NCI-H2196 treated with DMSO at 0.1 percent for 48 hours (cell line): ENCODE data around the gene CMTM3.
"Not testable (repeated sequence)": the region's sequence is repeated elsewhere in the genome, so short reads cannot be mapped to it uniquely, and the experiment has no call there.

Experiments used
- DNase-seq: peaks from one replicate; lab custom pipeline; 2025; ENCODE audit not compliant: unreplicated experiment; lab: John Stamatoyannopoulos, UW

CMTM3 gene

GRCh38 chr16:66631558-66631957, 27.1 kb downstream of the CMTM3 start:
- DNase-seq = not testable (repeated sequence)

GRCh38 chr16:66634527-66635196, 30.2 kb downstream of the CMTM3 start:
- DNase-seq = no peak

- no peak for DNase-seq
These were observed 30.9 kb downstream of the CMTM3 start for GRCh38 chr16:66635406-66635805.

GRCh38 chr16:66636199-66636598, 31.7 kb downstream of the CMTM3 start:
- no peak for DNase-seq

- no peak for DNase-seq
These were observed 33.3 kb downstream of the CMTM3 start for GRCh38 chr16:66637806-66638205.

- no peak for DNase-seq
These were observed 34.8 kb downstream of the CMTM3 start for GRCh38 chr16:66639091-66639885.

GRCh38 chr16:66640724-66641314, 36.3 kb downstream of the CMTM3 start:
- DNase-seq = no peak

GRCh38 chr16:66641387-66641786, 36.9 kb downstream of the CMTM3 start:
- no peak for DNase-seq

GRCh38 chr16:66647866-66648265, 43.4 kb downstream of the CMTM3 start:
- no peak for DNase-seq

- DNase-seq = no peak
These were observed 44.7 kb downstream of the CMTM3 start for GRCh38 chr16:66649167-66649566.

GRCh38 chr16:66649636-66650205, 45.2 kb downstream of the CMTM3 start:
- DNase-seq = no peak

GRCh38 chr16:66650707-66651473, 46.4 kb downstream of the CMTM3 start:
- peak; percentile 34 for DNase-seq

- DNase-seq = no peak
These were observed 46.9 kb downstream of the CMTM3 start for GRCh38 chr16:66651474-66651765.

GRCh38 chr16:66651965-66652364, 47.5 kb downstream of the CMTM3 start:
- DNase-seq = no peak

GRCh38 chr16:66652661-66653360, 48.3 kb downstream of the CMTM3 start:
- DNase-seq = no peak

GRCh38 chr16:66653581-66654350, 49.3 kb downstream of the CMTM3 start:
- no peak for DNase-seq

- DNase-seq = no peak
These were observed 52.0 kb downstream of the CMTM3 start for GRCh38 chr16:66656547-66656946.

- DNase-seq = no peak
These were observed 53.8 kb downstream of the CMTM3 start for GRCh38 chr16:66658143-66658859.

GRCh38 chr16:66658860-66659190, 54.3 kb downstream of the CMTM3 start:
- DNase-seq = no peak
